Astrocyte (in vitro differentiated cells and primary cell): Measurements from ENCODE around the gene CEP95. TPM values are rescaled to one million over a fixed set of nuclear protein-coding genes. Genes with fewer than 3 reads are reported as not detected.

ENCODE experiments used
- DNase-seq: peaks from one replicate; pipeline ENCODE4 v3.0.0-alpha.2; 2010; ENCODE audit warnings: low read depth
- FAIRE-seq: peaks from 2 replicates; lab custom pipeline; 2011; peaks lifted over from hg19 to GRCh38; lab: Jason Lieb, UNC
- H2AFZ ChIP-seq: 2 replicates; pipeline ENCODE4 v1.6.0; 2012; ENCODE audit warnings: low read depth, low read length, inconsistent platforms
- H3K27ac ChIP-seq: 2 replicates; pipeline ENCODE4 v1.5.1; 2011; ENCODE audit warnings: low read depth, low read length, inconsistent platforms
- H3K27me3 ChIP-seq: 2 replicates; pipeline ENCODE4 v1.6.0; 2011; ENCODE audit warnings: low read length, inconsistent platforms; ENCODE audit not compliant: insufficient read depth
- H3K36me3 ChIP-seq: 2 replicates; pipeline ENCODE4 v1.5.1; 2011; ENCODE audit warnings: low read length, inconsistent platforms; ENCODE audit not compliant: insufficient read depth
- H3K4me1 ChIP-seq: 2 replicates; pipeline ENCODE4 v1.5.1; 2011; ENCODE audit warnings: low read length, inconsistent platforms; ENCODE audit not compliant: insufficient read depth
- H3K4me2 ChIP-seq: 2 replicates; pipeline ENCODE4 v1.6.0; 2012; ENCODE audit warnings: low read length, inconsistent platforms
- H3K4me3 ChIP-seq: 2 replicates; pipeline ENCODE4 v1.5.1; 2011; ENCODE audit warnings: low read depth, mild to moderate bottlenecking, low read length, inconsistent platforms; ENCODE audit not compliant: insufficient read depth
- H3K79me2 ChIP-seq: 2 replicates; pipeline ENCODE4 v1.6.0; 2012; ENCODE audit warnings: mild to moderate bottlenecking, low read length, inconsistent platforms; ENCODE audit not compliant: insufficient read depth
- H3K9ac ChIP-seq: 2 replicates; pipeline ENCODE4 v1.6.0; 2012; ENCODE audit warnings: mild to moderate bottlenecking, low read length, inconsistent platforms
- H3K9me3 ChIP-seq: 2 replicates; pipeline ENCODE4 v1.5.1; 2012; ENCODE audit warnings: low read depth, mild to moderate bottlenecking, low read length, inconsistent platforms; ENCODE audit not compliant: insufficient read depth
- H4K20me1 ChIP-seq: 2 replicates; pipeline ENCODE4 v1.6.0; 2012; ENCODE audit warnings: low read length, inconsistent platforms; ENCODE audit not compliant: insufficient read depth
- H3K27ac Mint-ChIP-seq: one replicate; pipeline ENCODE4 v1.8.0; 2021; ENCODE audit warnings: mild to moderate bottlenecking, mixed read lengths; ENCODE audit not compliant: unreplicated experiment
- H3K27me3 Mint-ChIP-seq: one replicate; pipeline ENCODE4 v1.8.0; 2021; ENCODE audit warnings: low read depth, mixed read lengths; ENCODE audit not compliant: unreplicated experiment
- H3K36me3 Mint-ChIP-seq: one replicate; pipeline ENCODE4 v1.8.0; 2021; ENCODE audit warnings: low read depth, mixed read lengths; ENCODE audit not compliant: unreplicated experiment
- H3K4me1 Mint-ChIP-seq: one replicate; pipeline ENCODE4 v1.8.0; 2021; ENCODE audit warnings: low read depth, mixed read lengths; ENCODE audit not compliant: unreplicated experiment
- H3K4me3 Mint-ChIP-seq: one replicate; pipeline ENCODE4 v1.8.0; 2021; ENCODE audit warnings: mild to moderate bottlenecking, moderate library complexity, mixed read lengths; ENCODE audit not compliant: unreplicated experiment
- H3K9me3 Mint-ChIP-seq: one replicate; pipeline ENCODE4 v1.8.0; 2021; ENCODE audit warnings: mild to moderate bottlenecking, mixed read lengths; ENCODE audit not compliant: unreplicated experiment
- EZH2 ChIP-seq: IDR thresholded peaks from 2 replicates; pipeline ENCODE4 v1.6.1; 2012; ENCODE audit warnings: mild to moderate bottlenecking, low read length, inconsistent platforms; ENCODE audit not compliant: insufficient read depth
- total RNA-seq: library from RNA; stranded (reverse); gene quantifications from 2 replicates; pipeline ENCODE4 v1.2.1, GENCODE V29; 2021
- TF ChIP-seq, protein P1 (sequence below): IDR thresholded peaks from 2 replicates; pipeline ENCODE4 v1.5.1; 2011; ENCODE audit warnings: low read depth, mild to moderate bottlenecking, inconsistent platforms, low read length, moderate library complexity; ENCODE audit not compliant: insufficient read depth

The CEP95 gene
- total RNA-seq, 1 donor from 2014 or later, result 35.2 TPM

DNA sequence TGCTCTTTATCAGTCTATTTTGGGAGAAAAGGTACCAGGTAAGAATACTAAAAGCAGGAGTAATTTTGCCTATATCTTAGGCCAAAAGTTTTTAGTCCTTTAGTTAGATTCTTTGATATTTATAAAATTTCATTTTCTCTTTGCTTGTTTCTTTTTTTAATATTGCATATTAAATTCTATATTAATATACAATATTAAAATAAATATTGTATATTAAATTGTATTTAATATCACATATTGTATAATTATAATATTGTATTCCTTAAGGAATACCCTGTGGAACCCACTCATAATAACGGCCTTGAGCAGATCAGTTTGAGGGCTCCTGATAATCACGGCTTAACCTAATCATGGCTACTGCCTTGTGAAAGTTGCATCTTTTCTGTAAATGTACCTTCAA is 1.9 kb downstream of the CEP95 start:
- Histone ChIP-seq H3K36me3 (peaks cover 24% of the 10 kb centered on the region), H3K9ac (peak overlapping the region; percentile 100), H3K79me2 (peaks cover 73% of the 10 kb centered on the region), H3K27me3 (no peaks in the 10 kb centered on the region), H4K20me1 (peaks cover 55% of the 10 kb centered on the region), H3K27ac (no peak overlapping the region), H3K9me3 (no peaks in the 10 kb centered on the region), H2AFZ (no peak overlapping the region), H3K4me1 (peaks cover 12% of the 10 kb centered on the region), H3K4me2 (peak overlapping the region; percentile 93), H3K4me3 (peak overlapping the region; percentile 100)
- TF ChIP-seq, protein P1, sequence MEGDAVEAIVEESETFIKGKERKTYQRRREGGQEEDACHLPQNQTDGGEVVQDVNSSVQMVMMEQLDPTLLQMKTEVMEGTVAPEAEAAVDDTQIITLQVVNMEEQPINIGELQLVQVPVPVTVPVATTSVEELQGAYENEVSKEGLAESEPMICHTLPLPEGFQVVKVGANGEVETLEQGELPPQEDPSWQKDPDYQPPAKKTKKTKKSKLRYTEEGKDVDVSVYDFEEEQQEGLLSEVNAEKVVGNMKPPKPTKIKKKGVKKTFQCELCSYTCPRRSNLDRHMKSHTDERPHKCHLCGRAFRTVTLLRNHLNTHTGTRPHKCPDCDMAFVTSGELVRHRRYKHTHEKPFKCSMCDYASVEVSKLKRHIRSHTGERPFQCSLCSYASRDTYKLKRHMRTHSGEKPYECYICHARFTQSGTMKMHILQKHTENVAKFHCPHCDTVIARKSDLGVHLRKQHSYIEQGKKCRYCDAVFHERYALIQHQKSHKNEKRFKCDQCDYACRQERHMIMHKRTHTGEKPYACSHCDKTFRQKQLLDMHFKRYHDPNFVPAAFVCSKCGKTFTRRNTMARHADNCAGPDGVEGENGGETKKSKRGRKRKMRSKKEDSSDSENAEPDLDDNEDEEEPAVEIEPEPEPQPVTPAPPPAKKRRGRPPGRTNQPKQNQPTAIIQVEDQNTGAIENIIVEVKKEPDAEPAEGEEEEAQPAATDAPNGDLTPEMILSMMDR, result no peak
- TF ChIP-seq EZH2, result no peak
- Mint-ChIP-seq H3K4me1 (peaks cover 7% of the 10 kb centered on the region), H3K27ac (no peak overlapping the region), H3K4me3 (peak overlapping the region; percentile 94), H3K9me3 (no peaks in the 10 kb centered on the region), H3K27me3 (no peaks in the 10 kb centered on the region), H3K36me3 (peaks cover 20% of the 10 kb centered on the region)
- FAIRE-seq, result no peak
- DNase-seq, result no peak

DNA sequence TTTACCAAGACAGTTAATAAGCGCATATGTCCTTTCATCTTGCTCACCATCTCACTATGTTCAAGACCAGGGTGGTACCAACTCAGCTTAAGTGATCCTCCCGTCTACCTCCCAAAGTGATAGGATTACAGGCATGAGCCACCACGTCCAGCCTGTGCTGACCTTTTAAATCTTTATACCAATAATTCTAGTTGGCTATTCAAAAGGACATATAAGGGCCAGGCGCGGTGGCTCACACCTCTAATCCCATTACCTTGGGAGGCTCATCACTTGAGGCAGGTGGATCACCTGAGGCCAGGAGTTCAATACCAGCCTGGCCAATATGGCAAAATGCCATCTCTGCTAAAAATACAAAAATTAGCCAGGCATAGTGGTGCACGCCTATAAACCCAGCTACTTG is 2.4 kb downstream of the CEP95 start:
- Mint-ChIP-seq H3K27ac (no peak overlapping the region), H3K4me3 (peak overlapping the region; percentile 52), H3K27me3 (no peaks in the 10 kb centered on the region), H3K4me1 (peaks cover 4% of the 10 kb centered on the region), H3K9me3 (no peaks in the 10 kb centered on the region), H3K36me3 (peaks cover 15% of the 10 kb centered on the region)
- TF ChIP-seq, protein P1, result no peak
- no peak for TF ChIP-seq EZH2
- no peak overlapping the region for H3K4me3 ChIP-seq
- H3K27me3 ChIP-seq, result no peaks in the 10 kb centered on the region
- H3K9ac ChIP-seq, result no peak overlapping the region
- peak overlapping the region; percentile 49 for H3K4me2 ChIP-seq
- H3K9me3 ChIP-seq, result no peaks in the 10 kb centered on the region
- H3K36me3 ChIP-seq, result peaks cover 19% of the 10 kb centered on the region
- peaks cover 7% of the 10 kb centered on the region for H3K4me1 ChIP-seq
- H3K79me2 ChIP-seq, result peaks cover 68% of the 10 kb centered on the region
- FAIRE-seq (no peak), DNase-seq (no peak)
- H3K27ac ChIP-seq, result no peak overlapping the region
- H2AFZ ChIP-seq, result no peak overlapping the region
- peaks cover 50% of the 10 kb centered on the region for H4K20me1 ChIP-seq

DNA sequence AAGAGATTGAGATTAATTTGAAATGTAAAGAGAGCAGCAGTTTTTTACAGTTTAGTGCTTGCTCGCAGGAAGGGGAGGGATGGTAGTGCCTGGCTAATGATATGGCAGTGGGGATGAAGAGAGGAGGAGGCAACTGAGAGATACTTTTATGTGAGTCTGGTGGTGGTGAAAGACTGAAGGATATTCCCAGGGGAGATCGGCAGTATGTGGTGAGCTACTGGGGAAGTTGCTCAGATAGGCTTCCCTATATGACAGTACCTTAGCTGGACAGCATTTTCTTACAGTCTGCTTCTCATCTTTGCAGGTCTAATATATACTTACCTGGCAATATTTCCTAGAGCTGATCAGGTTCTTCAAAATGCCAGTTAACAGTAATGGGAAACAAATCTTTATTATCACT is 8.6 kb downstream of the CEP95 start:
- no peak overlapping the region for H2AFZ ChIP-seq
- H4K20me1 ChIP-seq, result peaks cover 32% of the 10 kb centered on the region
- H3K9ac ChIP-seq, result no peak overlapping the region
- H3K27me3 Mint-ChIP-seq, result no peaks in the 10 kb centered on the region
- FAIRE-seq (no peak), DNase-seq (no peak)
- H3K79me2 ChIP-seq, result peaks cover 24% of the 10 kb centered on the region
- H3K4me3 Mint-ChIP-seq, result no peak overlapping the region
- peaks cover 2% of the 10 kb centered on the region for H3K4me1 Mint-ChIP-seq
- H3K9me3 Mint-ChIP-seq, result no peaks in the 10 kb centered on the region
- H3K4me1 ChIP-seq, result no peaks in the 10 kb centered on the region
- H3K36me3 Mint-ChIP-seq, result peaks cover 13% of the 10 kb centered on the region
- H3K9me3 ChIP-seq, result no peaks in the 10 kb centered on the region
- TF ChIP-seq, protein P1, result no peak
- no peak for TF ChIP-seq EZH2
- H3K27me3 ChIP-seq, result no peaks in the 10 kb centered on the region
- no peak overlapping the region for H3K27ac Mint-ChIP-seq
- peaks cover 39% of the 10 kb centered on the region for H3K36me3 ChIP-seq
- H3K4me3 ChIP-seq, result no peak overlapping the region
- H3K27ac ChIP-seq, result no peak overlapping the region
- H3K4me2 ChIP-seq, result no peak overlapping the region
